VCaP (cell line): ENCODE results near the gene PRXL2B.

Experiments used
- H3K27ac ChIP-seq: fragments of 450-650 bp; 2 replicates; pipeline ENCODE4 v1.5.1; 2017
- CTCF ChIP-seq: fragments of 450-650 bp; conservative IDR thresholded peaks from 2 replicates; pipeline ENCODE4 v1.5.1; 2017; ENCODE audit warnings: mild to moderate bottlenecking, moderate library complexity

The PRXL2B gene

GRCh38 chr1:2588661-2589430 lies 2.3 kb downstream of the PRXL2B start:
- no peak overlapping the region for H3K27ac ChIP-seq

DNA sequence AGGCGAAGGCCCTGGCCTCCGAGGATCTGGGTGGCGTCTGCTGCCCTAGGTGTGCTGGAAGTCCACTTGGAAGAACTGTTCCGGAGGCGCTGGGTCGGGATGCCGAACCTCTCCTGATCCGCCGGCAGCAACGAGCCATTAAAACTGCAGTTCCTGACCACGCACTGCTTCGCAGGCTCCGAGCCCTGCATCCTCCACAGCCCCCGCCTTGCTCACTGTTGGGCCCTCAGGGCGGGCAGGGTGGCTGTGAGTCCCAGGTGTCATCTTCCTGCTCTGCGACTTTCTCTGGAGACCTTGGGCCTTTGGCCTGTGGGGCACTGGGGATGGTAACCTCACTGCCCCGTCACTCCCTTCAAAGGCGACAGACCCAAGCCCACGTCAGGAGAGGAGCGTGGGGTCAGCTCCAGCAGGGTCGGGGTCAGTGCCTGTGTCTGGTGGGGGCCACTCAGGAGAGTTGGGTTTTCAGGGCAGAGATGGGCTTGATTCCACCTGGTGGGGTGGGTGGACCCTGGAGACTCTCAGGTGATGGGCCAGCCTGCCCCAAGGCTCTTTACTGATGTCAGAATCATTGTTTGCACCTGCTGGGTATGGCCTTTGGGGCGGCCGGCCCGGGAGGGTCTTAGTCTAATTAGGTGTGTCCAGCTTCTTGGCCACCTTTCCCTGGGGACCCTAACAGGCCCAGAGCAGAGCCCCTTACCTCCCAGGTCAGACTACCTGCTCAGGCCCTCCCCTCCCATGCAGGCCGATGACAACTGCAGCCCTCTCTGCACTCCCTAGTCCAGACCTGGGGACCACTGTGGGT lies 3.1 kb downstream of the PRXL2B start:
- H3K27ac ChIP-seq, result no peak overlapping the region
- TF ChIP-seq CTCF, result no peak

More at GRCh38 chr1:2588661-2589430, 2.3 kb downstream of the PRXL2B start:
- TF ChIP-seq CTCF, result no peak

DNA sequence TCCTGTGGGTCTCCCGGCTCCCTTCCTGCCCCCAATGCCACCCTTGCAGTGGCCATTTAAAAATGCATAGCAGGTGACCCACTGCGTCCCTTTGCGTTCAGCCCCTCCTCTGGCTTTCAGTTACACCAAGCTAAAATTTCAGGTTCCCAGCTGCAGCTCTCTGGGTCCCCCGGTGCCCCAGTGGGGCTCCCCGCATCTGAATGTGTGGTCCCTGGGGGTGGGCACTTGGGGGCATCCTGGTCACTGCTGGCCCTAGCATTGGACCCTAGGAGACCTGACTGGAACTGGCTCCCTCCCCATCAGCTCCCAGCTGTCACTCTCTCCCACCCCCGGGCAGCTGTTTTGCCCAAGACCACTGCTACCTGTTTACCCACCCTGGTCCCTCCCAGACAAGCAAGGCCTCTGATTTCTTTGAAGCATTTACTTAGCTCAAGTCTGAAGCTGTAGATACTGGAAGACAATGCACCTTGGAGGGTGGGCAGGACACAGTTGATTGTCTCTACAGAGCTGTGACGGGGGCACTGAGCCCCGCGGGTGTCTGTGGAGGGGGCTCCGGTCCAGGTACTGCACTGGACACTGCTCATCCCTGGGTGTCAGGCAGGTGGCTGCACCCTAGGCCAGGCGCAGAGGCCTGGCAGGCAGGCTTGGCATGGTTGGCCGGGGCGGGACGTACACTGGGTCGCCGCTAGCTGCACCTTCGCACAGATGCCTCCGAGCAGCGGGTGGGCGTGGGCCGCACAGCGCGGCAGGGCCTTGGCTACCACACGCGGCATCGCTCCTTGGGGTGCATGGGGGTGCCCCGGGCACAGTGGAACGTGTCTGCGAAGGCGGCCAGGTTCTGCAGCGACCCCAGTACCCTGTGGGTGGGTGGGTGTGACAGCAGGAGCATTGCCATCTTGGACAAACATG lies 3.9 kb downstream of the PRXL2B start:
- TF ChIP-seq CTCF, result no peak
- no peak overlapping the region for H3K27ac ChIP-seq

- no peak overlapping the region for H3K27ac ChIP-seq
- no peak for TF ChIP-seq CTCF
Measured at GRCh38 chr1:2591233-2591580, 4.6 kb downstream of the PRXL2B start.

GRCh38 chr1:2591581-2592261 lies 5.1 kb downstream of the PRXL2B start:
- no peak overlapping the region for H3K27ac ChIP-seq
- no peak for TF ChIP-seq CTCF

DNA sequence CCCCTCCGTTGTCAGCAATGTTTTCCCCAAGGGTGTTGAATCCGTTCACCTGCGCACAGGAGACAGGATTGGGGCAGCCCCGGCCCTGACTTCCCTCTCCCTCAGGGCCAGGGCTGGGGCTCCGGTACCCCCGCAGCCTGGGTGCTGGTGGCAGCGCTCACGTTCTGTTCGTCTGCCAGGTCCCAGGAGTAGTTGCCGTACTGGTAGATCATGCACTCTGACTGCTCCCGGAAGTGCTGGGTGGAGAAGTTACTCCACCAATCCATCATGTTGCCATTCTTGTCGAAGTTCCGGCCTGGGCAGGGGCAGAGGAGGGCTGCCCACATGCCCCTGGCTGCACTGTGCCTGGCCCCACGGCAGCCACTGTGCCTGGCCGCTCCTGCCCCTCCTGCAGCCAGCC lies 6.1 kb downstream of the PRXL2B start:
- H3K27ac ChIP-seq, result peak overlapping the region; percentile 52
- no peak for TF ChIP-seq CTCF
